Testis (tissue), 3 donors: ENCODE results near the gene TRABD2B. TPM values are rescaled to one million over a fixed set of nuclear protein-coding genes. Genes with fewer than 3 reads are reported as not detected.
A peak's percentile ranks its signal among the peaks of the same experiment; 100 is the strongest.

Experiments
- DNase-seq: peaks from one replicate; pipeline ENCODE4 v3.0.0-alpha.2; 2019
- H3K27ac ChIP-seq, 2 donors: fragments of 200-600 bp; sonication (generic); one replicate each; pipeline ENCODE4 v1.5.1; 2019
- H3K27me3 ChIP-seq: fragments of 200-600 bp; sonication (generic); one replicate; pipeline ENCODE4 v1.5.1; 2019
- H3K36me3 ChIP-seq: fragments of 200-600 bp; sonication (generic); one replicate; pipeline ENCODE4 v1.5.1; 2017; ENCODE audit warnings: low read depth; ENCODE audit errors: missing control alignments
- H3K4me1 ChIP-seq: fragments of 200-600 bp; sonication (generic); one replicate; pipeline ENCODE4 v1.5.1; 2019
- H3K4me3 ChIP-seq, 2 donors: fragments of 200-600 bp; sonication (generic); one replicate each; pipeline ENCODE4 v1.5.1; 2017 to 2019
- H3K9me3 ChIP-seq: fragments of 200-600 bp; sonication (generic); one replicate; pipeline ENCODE4 v1.5.1; 2017
- CTCF ChIP-seq, 3 experiments: fragments of 450-650 bp in 2 of 3; fragments of 200-600 bp in 1 of 3; sonication (generic) in 1 of 3; IDR thresholded peaks; one replicate each; pipeline ENCODE4 v1.5.1; 2016 to 2019; ENCODE audit warnings: antibody characterized with exemption in 3 of 3, mild to moderate bottlenecking in 2 of 3, moderate library complexity in 1 of 3
- POLR2A ChIP-seq: fragments of 450-650 bp; IDR thresholded peaks from one replicate; pipeline ENCODE4 v1.6.1; 2017; ENCODE audit warnings: antibody characterized with exemption, mild to moderate bottlenecking, moderate library complexity
- WGBS, 2 donors: methylation state at CpG; one replicate each; pipeline ENCODE4 v1.1.5; 2018; 5-methylcytosine and 5-hydroxymethylcytosine counted together
- intact Hi-C: fragments of 100-400 bp; cut with DNase I; formaldehyde crosslinking; loops from one replicate; pipeline ENCODE4 v1.15.1; 2023; ENCODE audit warnings: low total_unique reads
- polyA plus RNA-seq: library from polyadenylated mRNA; stranded (reverse); fragments of 350-450 nt; fragmentation: Illumina TruSeq; extraction: RNeasy Lipid Tissue Mini Kit (QIAGEN cat#74804); gene quantifications from one replicate; pipeline ENCODE4 v1.2.3, GENCODE V29; 2014; ENCODE audit warnings: low read depth, low replicate concordance; ENCODE audit not compliant: insufficient read depth
- total RNA-seq, 2 donors: library from RNA; depleted of rRNA; stranded (reverse); fragments of >200 nt; gene quantifications; one replicate each; pipeline ENCODE4 v1.2.3, GENCODE V29; 2016

Gene TRABD2B
- total and polyA plus RNA-seq, 3 donors from 2014 or later: 1.9 to 2.7 (median 2.0) TPM

GRCh38 chr1:47967864-47968555 lies 29.2 kb downstream of the TRABD2B start:
- intact Hi-C loops: no loop called here
- H3K9me3 ChIP-seq: no peaks in the 10 kb centered on the region
- H3K36me3 ChIP-seq: no peaks in the 10 kb centered on the region
- H3K4me3 ChIP-seq: no peak overlapping the region
- no peak for TF ChIP-seq CTCF (IDR thresholded peaks at IDR 0.05)
- no peak for TF ChIP-seq POLR2A
- 74 to 81% methylated on average over 7 of the region's 7 CpGs for WGBS, 2 donors
- peaks cover 18% of the 10 kb centered on the region for H3K4me1 ChIP-seq
- no peak overlapping the region for H3K27ac ChIP-seq
- no peaks in the 10 kb centered on the region for H3K27me3 ChIP-seq
- DNase-seq: no peak

DNA sequence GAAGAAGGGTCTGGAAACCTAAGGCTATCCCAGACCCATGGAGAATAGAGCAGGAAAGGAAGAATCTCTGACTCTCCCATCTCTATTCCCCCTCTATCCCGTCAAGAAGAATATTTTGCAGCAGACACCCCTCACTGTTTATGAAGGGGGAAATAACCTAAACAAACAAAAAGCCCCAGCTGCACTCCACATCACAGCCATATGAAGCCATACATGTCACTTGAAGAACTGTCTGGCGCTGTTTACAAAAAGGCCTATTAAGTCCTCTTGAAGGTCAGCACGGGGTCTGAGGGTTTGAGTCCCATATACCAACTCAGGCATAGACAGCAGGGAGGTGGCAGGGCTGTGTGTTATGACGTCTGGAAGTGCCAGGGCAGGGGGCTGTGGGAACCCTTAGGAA lies 31.4 kb downstream of the TRABD2B start:
- intact Hi-C loops: no loop called here
- 92 to 94% methylated on average over 4 of the region's 4 CpGs for WGBS, 2 donors
- Histone ChIP-seq H3K27ac (no peak overlapping the region), H3K36me3 (no peaks in the 10 kb centered on the region), H3K4me3 (no peak overlapping the region), H3K9me3 (no peaks in the 10 kb centered on the region), H3K4me1 (peaks cover 20% of the 10 kb centered on the region), H3K27me3 (no peaks in the 10 kb centered on the region)
- TF ChIP-seq CTCF (IDR thresholded peaks at IDR 0.05) (no peak), POLR2A (no peak)
- DNase-seq: no peak

DNA sequence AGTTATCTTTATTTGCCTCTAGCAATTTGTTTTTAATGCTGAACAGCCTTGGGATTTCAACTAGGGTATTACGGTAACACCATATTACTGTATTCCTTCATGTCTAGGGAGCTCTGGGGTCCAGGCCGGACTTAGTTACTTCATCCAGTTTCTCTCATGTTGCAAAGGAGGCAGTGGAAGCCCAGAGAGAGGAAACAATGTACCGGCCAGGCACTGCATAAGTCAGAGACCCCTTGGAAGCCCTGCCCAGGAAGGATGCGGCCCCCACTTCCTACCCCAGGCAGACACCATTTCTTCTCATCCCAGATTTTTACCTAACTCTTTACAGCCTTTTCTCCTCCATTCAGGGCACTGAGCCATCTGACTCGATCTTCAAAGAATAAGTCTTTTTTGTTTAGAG lies 32.5 kb downstream of the TRABD2B start:
- Histone ChIP-seq H3K4me3 (no peak overlapping the region), H3K9me3 (no peaks in the 10 kb centered on the region), H3K27ac (no peak overlapping the region), H3K27me3 (no peaks in the 10 kb centered on the region), H3K4me1 (peaks cover 20% of the 10 kb centered on the region), H3K36me3 (no peaks in the 10 kb centered on the region)
- intact Hi-C loops: no loop called here
- TF ChIP-seq POLR2A (no peak), CTCF (IDR thresholded peaks at IDR 0.05) (no peak)
- DNase-seq: no peak
- 68 to 75% methylated on average over 5 of the region's 5 CpGs for WGBS, 2 donors

DNA sequence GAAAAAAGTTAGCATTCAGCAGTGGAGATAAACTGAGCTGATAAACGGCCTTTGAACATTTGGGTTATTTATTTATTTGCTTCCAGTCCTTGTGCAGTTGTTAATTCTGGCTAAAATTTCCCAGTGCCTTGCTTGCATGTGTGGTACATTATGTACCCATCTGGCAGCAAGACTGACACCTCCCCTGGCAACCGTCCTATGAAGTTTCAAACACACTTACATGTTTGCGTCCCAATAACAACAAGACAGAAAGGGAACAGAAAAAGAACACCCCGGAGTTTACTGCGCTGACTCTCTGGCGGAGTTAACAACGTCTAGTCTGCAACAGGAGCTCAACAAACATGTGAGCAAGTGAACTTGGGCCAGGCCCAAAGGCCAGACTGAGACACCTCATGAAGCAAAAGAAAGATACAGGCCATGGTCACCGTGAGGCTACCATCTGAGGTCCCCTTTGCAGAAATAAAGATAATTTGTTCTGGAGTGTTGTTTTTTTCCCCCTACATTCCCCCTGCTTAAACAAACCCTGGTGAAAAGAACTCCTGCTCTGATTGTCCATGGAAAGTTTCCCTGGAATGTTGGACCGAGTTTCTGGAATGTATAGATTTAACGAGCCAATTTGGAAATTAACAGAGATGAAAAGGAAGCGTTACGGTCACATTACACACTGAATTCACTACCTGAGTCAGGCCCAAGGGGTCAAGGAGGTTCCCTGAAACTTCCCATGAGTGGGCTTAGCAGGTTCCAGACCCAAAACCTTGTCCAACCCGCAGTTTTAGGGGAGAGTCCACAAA lies 33.4 kb downstream of the TRABD2B start:
- Histone ChIP-seq H3K4me1 (peaks cover 20% of the 10 kb centered on the region), H3K27me3 (no peaks in the 10 kb centered on the region), H3K4me3 (no peak overlapping the region), H3K27ac (peak overlapping the region in 1 of 2 donors; percentile 7), H3K36me3 (no peaks in the 10 kb centered on the region), H3K9me3 (no peaks in the 10 kb centered on the region)
- peak; percentile 44 for DNase-seq
- TF ChIP-seq CTCF (IDR thresholded peaks at IDR 0.05): no peak
- TF ChIP-seq POLR2A: no peak
- 37 to 42% methylated on average over 13 of the region's 13 CpGs for WGBS, 2 donors
- intact Hi-C loops: no loop called here
